Skeletal muscle satellite cell (primary cell): ENCODE data around the gene ANKRD29.
"Not testable (repeated sequence)": the region's sequence is repeated elsewhere in the genome, so short reads cannot be mapped to it uniquely, and the experiment has no call there.

ENCODE experiments used
- H3K27me3 ChIP-seq: 2 replicates; pipeline ENCODE4 v1.7.0; 2013; ENCODE audit warnings: low read length; ENCODE audit not compliant: control insufficient read depth, insufficient read depth
- H3K36me3 ChIP-seq: 2 replicates; pipeline ENCODE4 v1.7.0; 2013; ENCODE audit warnings: mild to moderate bottlenecking, control low read depth, low read length; ENCODE audit not compliant: insufficient read depth
- H3K4me1 ChIP-seq: 2 replicates; pipeline ENCODE4 v1.7.0; 2013; ENCODE audit warnings: low read length; ENCODE audit not compliant: control insufficient read depth, insufficient read depth
- H3K4me2 ChIP-seq: 2 replicates; pipeline ENCODE4 v1.7.0; 2013; ENCODE audit warnings: mild to moderate bottlenecking, low read length
- H3K4me3 ChIP-seq: 2 replicates; pipeline ENCODE4 v1.7.0; 2013; ENCODE audit warnings: low read length
- H3K9ac ChIP-seq: 2 replicates; pipeline ENCODE4 v1.7.0; 2013; ENCODE audit warnings: mild to moderate bottlenecking, low read depth, low read length, moderate library complexity
- H3K9me3 ChIP-seq: replicated peaks from 2 replicates; pipeline ENCODE4 v1.7.0; 2013; ENCODE audit warnings: mild to moderate bottlenecking, control low read depth, low read length

ANKRD29 gene

GRCh38 chr18:23641143-23641720 is 21.5 kb downstream of the ANKRD29 start:
- H3K4me1 ChIP-seq, result peaks cover 2% of the 10 kb centered on the region
- H3K36me3 ChIP-seq, result no peaks in the 10 kb centered on the region
- H3K27me3 ChIP-seq, result peaks cover 18% of the 10 kb centered on the region
- no peak overlapping the region for H3K4me2 ChIP-seq
- H3K9ac ChIP-seq, result no peak overlapping the region
- no peak overlapping the region for H3K4me3 ChIP-seq
- H3K9me3 ChIP-seq, result no peaks in the 10 kb centered on the region

GRCh38 chr18:23640052-23640451 is 22.7 kb downstream of the ANKRD29 start:
- Histone ChIP-seq H3K27me3 (peaks cover 14% of the 10 kb centered on the region), H3K9ac (no peak overlapping the region), H3K4me2 (no peak overlapping the region), H3K4me1 (peaks cover 5% of the 10 kb centered on the region), H3K36me3 (no peaks in the 10 kb centered on the region), H3K9me3 (no peaks in the 10 kb centered on the region), H3K4me3 (no peak overlapping the region)

- H3K4me2 ChIP-seq, H3K9ac ChIP-seq, H3K27me3 ChIP-seq, H3K4me3 ChIP-seq, H3K36me3 ChIP-seq, H3K9me3 ChIP-seq: not testable (repeated sequence)
- peaks cover 10% of the 10 kb centered on the region for H3K4me1 ChIP-seq
These were observed 26.3 kb downstream of the ANKRD29 start for GRCh38 chr18:23636433-23636832.

GRCh38 chr18:23636071-23636399 is 26.7 kb downstream of the ANKRD29 start:
- H3K36me3 ChIP-seq, result no peaks in the 10 kb centered on the region
- no peak overlapping the region for H3K9ac ChIP-seq
- H3K4me1 ChIP-seq, result peaks cover 11% of the 10 kb centered on the region
- H3K4me2 ChIP-seq, result no peak overlapping the region
- H3K27me3 ChIP-seq, result peaks cover 6% of the 10 kb centered on the region
- H3K4me3 ChIP-seq, result no peak overlapping the region
- no peaks in the 10 kb centered on the region for H3K9me3 ChIP-seq

- H3K36me3 ChIP-seq, result no peaks in the 10 kb centered on the region
- H3K9me3 ChIP-seq, result no peaks in the 10 kb centered on the region
- H3K4me2 ChIP-seq, result no peak overlapping the region
These were observed 27.2 kb downstream of the ANKRD29 start for GRCh38 chr18:23635283-23636070.

GRCh38 chr18:23634692-23635091 is 28.0 kb downstream of the ANKRD29 start:
- Histone ChIP-seq H3K36me3 (no peaks in the 10 kb centered on the region), H3K9ac (no peak overlapping the region), H3K4me1 (peaks cover 11% of the 10 kb centered on the region), H3K4me3 (no peak overlapping the region), H3K27me3 (peaks cover 6% of the 10 kb centered on the region), H3K4me2 (no peak overlapping the region), H3K9me3 (no peaks in the 10 kb centered on the region)

More at GRCh38 chr18:23635283-23636070, 27.2 kb downstream of the ANKRD29 start:
- Histone ChIP-seq H3K4me3 (no peak overlapping the region), H3K9ac (no peak overlapping the region), H3K4me1 (peaks cover 11% of the 10 kb centered on the region), H3K27me3 (peaks cover 6% of the 10 kb centered on the region)

GRCh38 chr18:23632615-23633014 is 30.1 kb downstream of the ANKRD29 start:
- Histone ChIP-seq H3K9me3 (no peaks in the 10 kb centered on the region), H3K27me3 (peaks cover 6% of the 10 kb centered on the region), H3K4me3 (no peak overlapping the region), H3K36me3 (no peaks in the 10 kb centered on the region), H3K4me2 (no peak overlapping the region), H3K9ac (no peak overlapping the region), H3K4me1 (peaks cover 16% of the 10 kb centered on the region)

- no peaks in the 10 kb centered on the region for H3K9me3 ChIP-seq
- H3K36me3 ChIP-seq, result no peaks in the 10 kb centered on the region
- H3K27me3 ChIP-seq, result peaks cover 6% of the 10 kb centered on the region
- H3K4me3 ChIP-seq, result no peak overlapping the region
- peaks cover 23% of the 10 kb centered on the region for H3K4me1 ChIP-seq
- H3K9ac ChIP-seq, result no peak overlapping the region
- peak overlapping the region; percentile 38 for H3K4me2 ChIP-seq
These were observed 31.0 kb downstream of the ANKRD29 start for GRCh38 chr18:23631746-23632145.

- Histone ChIP-seq H3K9ac (no peak overlapping the region), H3K36me3 (no peaks in the 10 kb centered on the region), H3K4me2 (peak overlapping the region; percentile 38)
These were observed 31.4 kb downstream of the ANKRD29 start for GRCh38 chr18:23631312-23631711.

GRCh38 chr18:23629444-23629946 is 33.2 kb downstream of the ANKRD29 start:
- peaks cover 6% of the 10 kb centered on the region for H3K27me3 ChIP-seq
- no peak overlapping the region for H3K4me3 ChIP-seq

More at GRCh38 chr18:23631312-23631711, 31.4 kb downstream of the ANKRD29 start:
- peaks cover 6% of the 10 kb centered on the region for H3K27me3 ChIP-seq
- H3K4me3 ChIP-seq, result no peak overlapping the region
- peaks cover 26% of the 10 kb centered on the region for H3K4me1 ChIP-seq
- no peaks in the 10 kb centered on the region for H3K9me3 ChIP-seq

GRCh38 chr18:23627970-23628369 is 34.7 kb downstream of the ANKRD29 start:
- Histone ChIP-seq H3K4me1 (peaks cover 36% of the 10 kb centered on the region), H3K9me3 (no peaks in the 10 kb centered on the region), H3K9ac (peak overlapping the region; percentile 4), H3K4me2 (peak overlapping the region; percentile 61), H3K27me3 (peaks cover 6% of the 10 kb centered on the region), H3K36me3 (no peaks in the 10 kb centered on the region), H3K4me3 (no peak overlapping the region)

More at GRCh38 chr18:23629444-23629946, 33.2 kb downstream of the ANKRD29 start:
- Histone ChIP-seq H3K4me2 (no peak overlapping the region), H3K9me3 (no peaks in the 10 kb centered on the region), H3K4me1 (peaks cover 36% of the 10 kb centered on the region), H3K36me3 (no peaks in the 10 kb centered on the region), H3K9ac (no peak overlapping the region)
